ENCODE data around the gene BRINP3.

BRINP3 gene

DNA sequence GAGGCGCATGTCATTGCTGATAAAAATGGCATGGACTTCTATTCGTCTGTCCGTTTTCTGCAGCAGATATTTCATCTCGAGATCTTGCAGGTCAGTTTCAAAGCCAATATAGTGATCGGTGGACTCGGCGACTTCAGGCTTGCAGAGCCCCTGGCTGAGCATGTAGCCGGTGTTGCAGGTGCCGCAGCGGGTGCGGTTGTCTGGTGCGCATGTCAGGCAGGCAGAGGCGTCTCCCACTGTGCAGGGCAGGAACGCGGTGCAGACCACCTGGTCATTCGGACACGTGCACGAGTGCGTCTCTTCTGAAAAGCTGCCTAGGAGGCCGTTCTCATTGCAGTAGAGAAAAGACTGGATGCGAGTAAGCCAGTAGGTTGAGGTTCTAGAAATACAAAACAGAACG, 378.9 kb downstream of the BRINP3 start:
- no peak for DNase-seq

DNA sequence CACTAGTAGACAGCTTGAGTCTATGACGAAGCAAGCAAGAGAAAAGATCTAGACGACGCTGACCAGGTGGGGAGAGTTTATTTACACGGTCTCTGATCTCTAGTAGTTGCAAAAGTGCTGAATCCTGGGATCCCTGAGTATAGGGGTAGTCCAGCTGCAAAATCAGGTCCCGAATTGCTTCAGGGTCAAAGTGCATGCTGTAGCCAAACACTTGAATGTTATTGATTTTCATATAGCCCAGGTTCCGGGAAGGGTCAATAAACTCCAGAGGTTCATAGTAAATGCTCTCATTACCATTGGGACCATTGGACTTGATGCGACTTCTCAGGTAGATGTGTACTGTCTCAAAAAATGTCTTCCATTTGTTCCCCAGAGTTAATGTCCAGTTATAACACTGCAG, 379.6 kb downstream of the BRINP3 start:
- DNase-seq: no peak

DNA sequence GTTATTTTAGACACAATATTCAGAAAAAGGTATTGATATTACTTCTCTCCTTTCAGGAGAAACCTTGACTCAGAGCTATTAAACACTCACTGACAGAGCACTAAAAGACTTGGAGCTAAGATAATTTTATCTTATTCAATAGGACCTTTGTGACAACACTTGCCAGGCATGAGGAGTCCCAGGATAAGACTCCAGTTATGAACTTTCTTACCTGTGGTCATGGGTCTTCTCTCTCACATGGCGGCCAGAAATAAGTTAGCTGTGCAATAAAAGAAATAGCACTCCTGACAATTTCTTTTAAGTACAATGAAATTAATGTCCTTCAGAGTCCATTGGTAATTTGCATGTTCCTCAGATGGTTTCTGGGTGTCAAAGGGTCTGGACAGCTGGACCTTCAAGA, 382.1 kb downstream of the BRINP3 start:
- DNase-seq: no peak

DNA sequence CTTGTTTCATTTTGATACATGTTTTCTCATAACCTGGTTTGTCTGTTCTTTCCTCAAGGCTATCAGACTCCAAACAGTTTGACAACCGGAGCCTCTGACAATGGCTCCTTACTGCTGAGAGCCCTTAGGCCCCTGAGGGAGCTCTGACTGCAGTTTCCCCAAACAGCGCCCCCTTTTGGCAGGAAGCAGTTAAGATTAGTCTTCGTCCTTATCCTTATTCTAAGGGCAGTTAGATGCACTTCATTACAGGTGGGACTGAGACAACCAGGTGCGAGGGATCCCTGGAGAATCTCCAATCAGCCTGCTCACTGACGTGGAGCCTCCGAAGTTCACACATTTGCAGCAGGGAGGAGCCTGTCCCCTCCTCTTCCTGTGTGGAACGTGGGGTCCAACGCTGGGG, 393.1 kb downstream of the BRINP3 start:
- peak; percentile 59 for DNase-seq

DNA sequence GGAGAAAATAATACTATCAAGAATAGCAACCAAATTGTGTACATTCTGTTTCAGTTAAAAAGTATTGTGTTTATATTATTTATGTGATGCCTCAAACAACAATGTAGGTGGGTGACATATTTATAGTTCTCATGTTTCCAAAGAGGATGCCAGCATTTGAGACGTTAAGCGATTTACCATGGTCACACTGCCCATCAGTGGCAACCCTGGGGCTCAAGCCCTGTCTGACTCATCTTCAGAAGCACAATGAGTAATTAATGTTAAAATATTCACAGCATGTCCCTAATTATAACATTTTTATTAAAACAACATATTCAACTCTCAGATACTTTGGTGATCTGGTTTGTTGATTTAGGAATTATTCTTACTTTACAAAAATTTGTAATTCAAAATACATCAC, 409.4 kb downstream of the BRINP3 start:
- DNase-seq: no peak

DNA sequence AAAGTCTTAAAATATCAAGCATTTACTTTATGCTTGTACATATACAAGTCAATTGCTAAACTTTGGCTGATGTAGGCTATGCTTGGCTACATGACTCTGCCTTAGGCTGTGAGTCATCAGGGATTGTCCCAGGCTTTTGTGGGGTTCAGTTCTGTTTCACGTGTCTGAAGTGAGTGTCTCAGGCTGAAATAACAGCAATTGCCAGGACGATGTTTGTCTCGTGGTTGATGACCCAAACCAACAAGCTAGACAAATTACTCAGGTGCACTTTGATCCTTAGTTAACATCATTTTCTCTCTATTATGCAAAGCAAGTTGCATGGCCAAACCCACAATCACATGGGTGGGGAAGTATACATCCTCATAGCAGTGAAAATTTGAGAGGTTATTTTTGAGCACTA, 410.1 kb downstream of the BRINP3 start:
- no peak for DNase-seq

DNA sequence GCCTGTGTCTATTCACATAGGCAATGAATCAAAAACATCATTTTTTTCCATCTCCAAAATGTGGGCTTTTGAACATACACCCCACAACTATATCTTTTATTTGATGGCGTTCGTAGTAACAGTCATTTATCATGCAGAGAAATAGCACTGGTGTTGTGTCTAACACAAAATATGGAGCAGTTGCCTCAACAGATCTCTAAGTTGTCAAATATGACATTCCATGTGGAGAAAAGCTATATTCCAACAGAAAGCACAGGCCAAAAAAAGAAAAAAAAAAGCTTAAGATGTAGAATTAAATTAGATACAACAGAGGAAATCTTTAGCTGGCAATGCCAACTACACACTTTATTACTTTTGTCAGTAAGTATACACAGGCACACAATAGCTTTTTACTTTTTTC, 411.7 kb downstream of the BRINP3 start:
- DNase-seq: no peak

DNA sequence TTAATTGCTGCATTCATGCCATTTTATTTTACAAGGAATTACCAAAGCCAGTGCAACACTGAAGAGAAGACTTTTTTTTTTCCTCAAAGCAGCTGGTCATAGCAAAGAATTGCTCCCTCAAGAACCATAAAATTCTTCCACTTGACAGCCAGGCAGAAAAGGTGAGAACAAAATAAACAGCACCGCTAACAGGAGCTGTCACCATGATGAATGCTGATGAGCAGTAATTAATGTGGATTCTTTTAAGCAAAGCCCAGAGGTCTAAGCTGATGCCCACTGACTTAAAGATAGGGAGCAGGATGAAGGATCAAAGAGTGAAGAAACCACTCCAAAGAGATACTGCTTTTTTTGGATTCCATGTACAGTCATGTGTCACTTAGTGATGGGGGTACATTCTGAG, 428.4 kb downstream of the BRINP3 start:
- DNase-seq: no peak

Measured in OCI-M1 (cell line).